MM.1S (cell line): Measurements from ENCODE around the gene BOC.

Experiments used
- DNase-seq: peaks from one replicate; pipeline ENCODE4 v3.0.0-alpha.2; 2015
- H2AFZ ChIP-seq: fragments of 300-600 bp; sonication (generic); 2 replicates; pipeline ENCODE4 v1.6.0; 2016; ENCODE audit warnings: antibody characterized with exemption, low read length
- H3F3A ChIP-seq: fragments of 300-600 bp; sonication (generic); 2 replicates; pipeline ENCODE4 v1.6.1; 2016; ENCODE audit warnings: mild to moderate bottlenecking, antibody characterized with exemption, low read length, moderate library complexity, mixed read lengths; ENCODE audit not compliant: insufficient read depth
- H3K27ac ChIP-seq: fragments of 300-600 bp; sonication (generic); 2 replicates; pipeline ENCODE4 v1.5.1; 2016; ENCODE audit warnings: mild to moderate bottlenecking, low read length
- H3K27me3 ChIP-seq: fragments of 300-600 bp; sonication (generic); replicated peaks from 2 replicates; pipeline ENCODE4 v1.6.0; 2016; ENCODE audit warnings: low read length; ENCODE audit not compliant: insufficient read depth
- H3K36me3 ChIP-seq: fragments of 300-600 bp; sonication (generic); replicated peaks from 2 replicates; pipeline ENCODE4 v1.6.1; 2016; ENCODE audit warnings: mild to moderate bottlenecking, low read length, mixed read lengths; ENCODE audit not compliant: insufficient read depth
- H3K4me1 ChIP-seq: fragments of 300-600 bp; sonication (generic); 2 replicates; pipeline ENCODE4 v1.6.1; 2016; ENCODE audit warnings: low read length, mixed read lengths
- H3K4me2 ChIP-seq: fragments of 300-600 bp; sonication (generic); 2 replicates; pipeline ENCODE4 v1.6.0; 2016; ENCODE audit warnings: low read depth, low read length
- H3K4me3 ChIP-seq: fragments of 300-600 bp; sonication (generic); 2 replicates; pipeline ENCODE4 v1.5.1; 2016; ENCODE audit warnings: low read length, mixed read lengths
- H3K79me2 ChIP-seq: fragments of 300-600 bp; sonication (generic); 2 replicates; pipeline ENCODE4 v1.6.1; 2016; ENCODE audit warnings: mixed run types, low read length, mixed read lengths
- H3K9ac ChIP-seq: fragments of 300-600 bp; sonication (generic); 2 replicates; pipeline ENCODE4 v1.6.1; 2016; ENCODE audit warnings: low read length, mixed read lengths
- H3K9me2 ChIP-seq: fragments of 300-600 bp; sonication (generic); replicated peaks from 2 replicates; pipeline ENCODE4 v1.6.1; 2016; ENCODE audit warnings: mild to moderate bottlenecking, low read length, mixed read lengths; ENCODE audit not compliant: insufficient read depth
- H3K9me3 ChIP-seq: fragments of 300-600 bp; sonication (generic); replicated peaks from 2 replicates; pipeline ENCODE4 v1.6.1; 2016; ENCODE audit warnings: mild to moderate bottlenecking, low read length, mixed read lengths; ENCODE audit not compliant: insufficient read depth
- H4K20me1 ChIP-seq: fragments of 300-600 bp; sonication (generic); 2 replicates; pipeline ENCODE4 v1.6.1; 2016; ENCODE audit warnings: mild to moderate bottlenecking, low read length, moderate library complexity, mixed read lengths; ENCODE audit not compliant: insufficient read depth
- CTCF ChIP-seq: fragments of 300-600 bp; sonication (generic); IDR thresholded peaks from 2 replicates; pipeline ENCODE4 v1.5.1; 2016; ENCODE audit warnings: antibody characterized with exemption, low read length, mixed read lengths
- EZH2 ChIP-seq: fragments of 300-600 bp; sonication (generic); optimal IDR thresholded peaks from 2 replicates; pipeline ENCODE3; 2017; ENCODE audit warnings: low read depth, mild to moderate bottlenecking, antibody characterized with exemption, low read length, mixed read lengths
- EZH2phosphoT487 ChIP-seq: fragments of 300-600 bp; sonication (generic); IDR thresholded peaks from 2 replicates; pipeline ENCODE4 v1.6.1; 2018; ENCODE audit warnings: antibody characterized with exemption, low read length

The BOC gene

DNA sequence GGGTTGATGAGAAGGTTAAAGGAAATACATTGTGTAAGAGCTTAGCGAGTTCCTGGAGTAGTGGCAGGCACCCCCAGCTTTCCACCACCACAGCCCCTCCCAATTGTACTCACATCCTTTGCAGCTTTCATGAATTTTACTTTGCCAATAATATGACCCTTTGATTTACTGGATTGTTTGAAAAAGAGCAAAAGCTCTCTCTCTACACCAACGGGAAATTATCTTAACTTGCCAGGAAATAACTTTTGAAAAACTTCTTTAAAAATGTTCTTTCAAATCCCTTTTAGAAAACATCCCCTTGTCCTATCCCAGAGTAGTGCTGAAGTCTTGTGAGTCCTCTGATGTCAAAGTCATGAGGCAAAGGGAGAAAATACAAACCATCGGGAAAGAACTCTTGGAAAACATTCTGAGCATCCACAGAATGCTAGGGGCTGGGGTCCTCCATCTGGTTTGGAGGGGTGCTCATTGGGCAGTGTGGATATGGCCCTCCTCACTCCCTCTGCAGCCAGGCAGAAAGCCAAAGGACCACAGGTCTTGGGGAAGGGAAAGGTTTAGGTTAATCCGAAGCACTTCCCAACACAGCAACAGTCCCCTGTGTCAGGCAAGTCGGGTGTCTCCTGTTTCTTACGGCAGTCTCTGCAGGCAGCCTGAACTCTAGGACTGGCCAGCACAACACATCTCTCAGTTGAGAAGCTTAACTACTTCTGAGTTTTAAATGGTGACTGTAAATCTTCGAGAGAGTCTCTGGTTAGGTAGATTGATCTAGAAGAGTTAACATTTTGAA, 36.5 kb downstream of the BOC start:
- Histone ChIP-seq H4K20me1 (no peaks in the 10 kb centered on the region), H3F3A (no peaks in the 10 kb centered on the region), H3K9me3 (no peaks in the 10 kb centered on the region), H3K4me2 (no peak overlapping the region), H3K36me3 (no peaks in the 10 kb centered on the region), H2AFZ (no peak overlapping the region), H3K4me1 (no peaks in the 10 kb centered on the region), H3K27ac (no peak overlapping the region), H3K4me3 (no peak overlapping the region), H3K79me2 (no peaks in the 10 kb centered on the region), H3K9ac (no peak overlapping the region), H3K9me2 (no peaks in the 10 kb centered on the region), H3K27me3 (no peaks in the 10 kb centered on the region)
- no peak for DNase-seq
- TF ChIP-seq EZH2phosphoT487 (no peak), EZH2 (no peak), CTCF (no peak)

- Histone ChIP-seq H3K4me2 (no peak overlapping the region), H4K20me1 (no peaks in the 10 kb centered on the region), H3K4me1 (no peaks in the 10 kb centered on the region), H3K4me3 (no peak overlapping the region), H3K36me3 (no peaks in the 10 kb centered on the region), H3K27ac (no peak overlapping the region), H3K79me2 (no peaks in the 10 kb centered on the region), H3K9me3 (no peaks in the 10 kb centered on the region), H3K9me2 (no peaks in the 10 kb centered on the region), H2AFZ (no peak overlapping the region), H3K9ac (no peak overlapping the region), H3F3A (no peaks in the 10 kb centered on the region), H3K27me3 (no peaks in the 10 kb centered on the region)
- DNase-seq = no peak
- no peak for TF ChIP-seq EZH2phosphoT487
These were observed 37.8 kb downstream of the BOC start for GRCh38 chr3:113249111-113249510.

DNA sequence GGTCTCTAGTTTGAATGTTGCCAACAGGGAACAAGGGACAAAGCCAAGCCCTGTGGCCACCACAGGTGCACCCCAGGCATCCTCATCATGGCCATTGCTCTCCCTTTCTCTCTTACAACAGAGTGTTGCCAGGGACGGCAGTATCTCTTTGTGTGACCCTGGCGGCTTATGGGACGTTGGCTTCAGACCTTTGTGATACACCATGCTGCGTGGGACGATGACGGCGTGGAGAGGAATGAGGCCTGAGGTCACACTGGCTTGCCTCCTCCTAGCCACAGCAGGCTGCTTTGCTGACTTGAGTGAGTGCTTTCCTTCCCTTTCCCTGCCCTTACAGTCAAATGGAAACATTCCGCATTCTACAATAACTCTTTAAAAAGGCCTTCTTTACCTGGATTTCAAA, 38.2 kb downstream of the BOC start:
- Histone ChIP-seq H3K9ac (no peak overlapping the region), H3K9me3 (no peaks in the 10 kb centered on the region), H3K79me2 (no peaks in the 10 kb centered on the region), H3K4me3 (no peak overlapping the region), H4K20me1 (no peaks in the 10 kb centered on the region), H3F3A (no peaks in the 10 kb centered on the region), H3K9me2 (no peaks in the 10 kb centered on the region), H2AFZ (no peak overlapping the region), H3K27me3 (no peaks in the 10 kb centered on the region), H3K27ac (no peak overlapping the region), H3K4me2 (no peak overlapping the region), H3K36me3 (no peaks in the 10 kb centered on the region), H3K4me1 (no peaks in the 10 kb centered on the region)
- TF ChIP-seq CTCF (no peak), EZH2phosphoT487 (no peak), EZH2 (no peak)
- DNase-seq = no peak

DNA sequence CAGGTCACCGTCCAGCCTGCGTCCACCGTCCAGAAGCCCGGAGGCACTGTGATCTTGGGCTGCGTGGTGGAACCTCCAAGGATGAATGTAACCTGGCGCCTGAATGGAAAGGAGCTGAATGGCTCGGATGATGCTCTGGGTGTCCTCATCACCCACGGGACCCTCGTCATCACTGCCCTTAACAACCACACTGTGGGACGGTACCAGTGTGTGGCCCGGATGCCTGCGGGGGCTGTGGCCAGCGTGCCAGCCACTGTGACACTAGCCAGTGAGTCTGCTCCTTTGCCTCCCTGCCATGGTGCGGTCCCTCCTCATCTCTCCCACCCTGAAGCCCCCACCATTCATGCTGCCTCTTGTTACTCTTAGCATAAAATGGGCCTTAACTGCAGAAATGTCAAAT, 39.2 kb downstream of the BOC start:
- no peak for DNase-seq
- H3K4me1 ChIP-seq = no peaks in the 10 kb centered on the region
- no peak for TF ChIP-seq EZH2

More for the DNA sequence above, 39.2 kb downstream of the BOC start:
- Histone ChIP-seq H3K27ac (no peak overlapping the region), H3F3A (no peaks in the 10 kb centered on the region), H3K79me2 (no peaks in the 10 kb centered on the region), H3K9me2 (no peaks in the 10 kb centered on the region), H4K20me1 (no peaks in the 10 kb centered on the region), H3K9me3 (no peaks in the 10 kb centered on the region), H3K4me2 (no peak overlapping the region), H3K36me3 (no peaks in the 10 kb centered on the region), H2AFZ (no peak overlapping the region), H3K4me3 (no peak overlapping the region), H3K9ac (no peak overlapping the region), H3K27me3 (no peaks in the 10 kb centered on the region)
